ENCODE measurements around the gene MMP10. TPM values are rescaled to one million over a fixed set of nuclear protein-coding genes. Genes with fewer than 3 reads are reported as not detected.

Gene MMP10
- total and polyA plus RNA-seq, 7 experiments from 2014 or later = not detected

Other genes with a start within 250 kb of the MMP10 start
- not detected for gene MMP7, start 249.9 kb downstream of the MMP10 start, total RNA-seq
- gene MMP7, start 249.9 kb downstream of the MMP10 start, polyA plus RNA-seq = not detected
- not detected for gene MMP20, start 155.3 kb downstream of the MMP10 start, total RNA-seq
- not detected for gene MMP20, start 155.3 kb downstream of the MMP10 start, polyA plus RNA-seq
- gene MMP27, start 74.9 kb downstream of the MMP10 start, total RNA-seq = not detected
- not detected for gene MMP27, start 74.9 kb downstream of the MMP10 start, polyA plus RNA-seq
- gene MMP8, start 55.7 kb downstream of the MMP10 start, total RNA-seq = not detected
- not detected for gene MMP8, start 55.7 kb downstream of the MMP10 start, polyA plus RNA-seq
- not detected for gene MMP1, start 17.5 kb upstream of the MMP10 start, total RNA-seq
- not detected for gene MMP1, start 17.5 kb upstream of the MMP10 start, polyA plus RNA-seq
- gene MMP3, start 63.0 kb upstream of the MMP10 start, total RNA-seq = not detected
- gene MMP3, start 63.0 kb upstream of the MMP10 start, polyA plus RNA-seq = not detected
- gene MMP12, start 94.4 kb upstream of the MMP10 start, total RNA-seq = not detected
- gene MMP12, start 94.4 kb upstream of the MMP10 start, polyA plus RNA-seq = not detected
- not detected for gene MMP13, start 175.1 kb upstream of the MMP10 start, total RNA-seq
- gene MMP13, start 175.1 kb upstream of the MMP10 start, polyA plus RNA-seq = not detected

Measured in naive thymus-derived CD4-positive, alpha-beta T cell (primary cell).